GM21737 (cell line): ENCODE measurements around the gene LZTR1.

Experiments
- ATAC-seq: cut with Tn5 transposase; IDR thresholded peaks from one replicate; pipeline ENCODE4 v1.9.1; 2021; ENCODE audit warnings: mild to moderate bottlenecking, moderate library complexity; ENCODE audit not compliant: unreplicated experiment

The LZTR1 gene

GRCh38 chr22:20949698-20950183, 32.4 kb upstream of the LZTR1 start:
- no peak for ATAC-seq

- no peak for ATAC-seq
These were observed 30.8 kb upstream of the LZTR1 start for GRCh38 chr22:20951151-20951931.

GRCh38 chr22:20951932-20952380, 30.1 kb upstream of the LZTR1 start:
- no peak for ATAC-seq

GRCh38 chr22:20952544-20953341, 29.4 kb upstream of the LZTR1 start:
- ATAC-seq, result no peak

- ATAC-seq, result no peak
These were observed 28.8 kb upstream of the LZTR1 start for GRCh38 chr22:20953342-20953608.

DNA sequence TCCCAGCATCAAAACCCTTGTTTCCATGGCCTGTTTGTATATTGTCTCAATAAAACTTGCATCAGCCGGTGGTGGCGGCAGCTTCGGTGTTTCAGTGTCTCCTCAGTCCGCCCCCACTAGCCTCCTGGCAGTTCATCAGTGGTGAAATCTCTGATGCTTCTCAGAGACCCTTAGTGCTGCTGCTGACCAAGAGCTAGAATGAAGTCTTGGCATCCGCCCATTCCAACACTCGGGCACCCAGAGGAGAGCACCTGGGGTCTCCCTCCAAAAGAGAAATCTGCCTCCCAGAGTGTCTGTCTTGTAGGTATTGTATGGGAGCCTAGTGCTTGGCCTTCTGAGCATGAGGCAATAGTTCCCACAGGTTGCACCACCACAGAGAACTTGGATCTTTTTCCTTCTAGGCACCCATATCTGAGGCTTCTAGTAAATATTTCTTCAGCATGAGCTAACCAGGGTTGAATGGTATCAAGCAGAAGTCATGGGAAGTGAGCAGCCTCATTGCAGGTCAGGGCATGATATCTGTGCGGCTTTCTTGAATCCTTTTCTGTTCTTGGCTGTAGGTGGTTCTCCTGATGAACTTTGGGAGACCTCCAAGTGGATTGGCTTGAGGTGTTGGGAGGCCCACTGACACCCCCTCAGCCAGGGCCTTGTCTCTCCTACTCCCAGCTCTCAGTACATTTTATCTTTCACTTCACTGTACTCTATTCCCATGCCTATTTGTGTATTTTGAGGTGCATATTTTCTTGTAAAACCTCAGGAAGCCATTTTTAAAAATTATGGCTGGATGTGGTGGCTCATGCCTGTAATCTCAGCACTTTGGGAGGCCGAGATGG, 28.2 kb upstream of the LZTR1 start:
- no peak for ATAC-seq

DNA sequence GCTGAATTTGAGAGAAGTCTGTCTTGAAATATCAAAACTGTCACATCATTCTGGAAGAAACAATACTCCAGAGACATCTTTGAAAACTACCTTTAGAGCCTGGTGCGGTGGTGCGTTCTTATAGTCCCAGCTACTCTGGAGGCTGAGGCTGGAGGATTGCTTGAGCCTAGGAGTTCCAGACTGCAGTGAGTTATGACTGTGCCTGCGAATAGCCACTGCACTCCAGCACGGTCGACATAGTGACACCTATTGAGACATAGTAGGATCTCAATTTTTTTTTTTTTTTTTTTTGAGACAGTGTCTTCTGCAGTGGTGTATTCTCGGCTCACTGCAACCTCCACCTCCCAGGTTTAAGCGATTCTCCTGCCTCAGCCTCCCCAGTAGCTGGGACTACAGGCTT, 26.5 kb upstream of the LZTR1 start:
- no peak for ATAC-seq

DNA sequence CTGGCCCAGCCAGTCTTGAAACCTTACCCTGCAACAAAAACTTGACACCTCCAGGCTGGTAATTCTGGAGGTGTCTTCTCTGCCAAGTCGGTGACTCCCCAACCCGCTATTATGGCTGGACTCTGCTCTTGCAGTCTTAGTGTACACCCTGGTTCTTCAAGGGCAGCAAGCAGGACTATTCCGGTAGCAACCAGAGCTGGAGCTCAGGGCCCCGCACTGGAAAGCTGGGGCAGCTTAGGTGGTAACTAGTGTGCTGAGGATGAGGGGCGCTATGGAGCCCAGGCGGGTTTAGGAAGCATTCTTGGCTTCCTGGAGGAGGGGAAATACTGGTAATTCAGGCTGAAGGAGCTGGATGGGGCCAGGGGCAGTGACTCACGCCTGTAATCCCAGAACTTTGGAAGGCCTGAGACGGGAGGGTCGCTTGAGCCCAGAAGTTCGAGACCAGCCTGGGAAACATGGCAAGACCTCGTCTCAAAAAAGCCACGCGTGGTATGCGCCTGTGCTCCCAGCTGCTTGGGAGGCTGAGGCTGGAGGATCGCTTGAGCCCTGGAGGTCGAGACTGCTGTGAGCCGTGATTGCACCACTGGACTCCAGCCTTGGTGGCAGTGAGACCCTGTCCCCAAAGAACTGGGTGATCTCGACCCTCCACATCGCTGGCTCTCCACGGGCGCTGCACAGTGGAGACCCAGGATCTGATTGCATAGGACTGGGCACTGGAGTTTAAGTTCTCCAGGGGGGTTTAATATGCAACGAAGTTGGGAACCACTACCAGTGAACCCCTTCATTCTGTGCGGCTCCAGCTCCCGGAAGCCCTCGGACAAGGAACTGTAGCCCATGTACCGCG, 25.6 kb upstream of the LZTR1 start:
- ATAC-seq, result no peak

DNA sequence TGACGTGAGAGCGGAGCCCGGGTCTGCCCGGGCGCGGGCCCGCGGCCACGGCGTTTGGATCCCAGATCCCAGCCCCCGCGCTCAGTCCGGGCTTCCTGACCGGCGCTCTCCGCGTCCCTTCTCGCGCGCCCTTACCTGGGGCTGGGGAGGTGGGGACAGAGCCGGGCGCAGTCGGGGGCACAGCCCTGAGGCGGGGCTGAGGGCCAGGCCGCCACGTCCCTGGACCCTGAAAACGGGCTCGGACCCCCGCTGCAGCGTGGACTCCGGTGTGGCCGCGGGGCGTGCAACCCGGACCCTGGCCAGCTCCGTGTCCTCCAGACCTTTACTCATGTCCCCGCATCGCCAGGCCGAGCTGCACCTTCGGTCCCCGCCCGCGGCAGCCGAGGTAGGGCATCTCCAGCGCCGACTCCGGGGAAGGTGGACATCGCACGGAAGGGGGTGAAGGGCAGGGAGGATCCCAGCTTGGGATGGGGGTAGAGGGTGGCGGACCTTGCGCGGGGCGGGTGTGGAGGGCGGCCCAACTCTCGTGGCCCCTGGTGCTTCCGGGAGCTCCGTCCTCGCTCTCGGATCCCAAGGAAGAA, 24.9 kb upstream of the LZTR1 start:
- ATAC-seq, result no peak

DNA sequence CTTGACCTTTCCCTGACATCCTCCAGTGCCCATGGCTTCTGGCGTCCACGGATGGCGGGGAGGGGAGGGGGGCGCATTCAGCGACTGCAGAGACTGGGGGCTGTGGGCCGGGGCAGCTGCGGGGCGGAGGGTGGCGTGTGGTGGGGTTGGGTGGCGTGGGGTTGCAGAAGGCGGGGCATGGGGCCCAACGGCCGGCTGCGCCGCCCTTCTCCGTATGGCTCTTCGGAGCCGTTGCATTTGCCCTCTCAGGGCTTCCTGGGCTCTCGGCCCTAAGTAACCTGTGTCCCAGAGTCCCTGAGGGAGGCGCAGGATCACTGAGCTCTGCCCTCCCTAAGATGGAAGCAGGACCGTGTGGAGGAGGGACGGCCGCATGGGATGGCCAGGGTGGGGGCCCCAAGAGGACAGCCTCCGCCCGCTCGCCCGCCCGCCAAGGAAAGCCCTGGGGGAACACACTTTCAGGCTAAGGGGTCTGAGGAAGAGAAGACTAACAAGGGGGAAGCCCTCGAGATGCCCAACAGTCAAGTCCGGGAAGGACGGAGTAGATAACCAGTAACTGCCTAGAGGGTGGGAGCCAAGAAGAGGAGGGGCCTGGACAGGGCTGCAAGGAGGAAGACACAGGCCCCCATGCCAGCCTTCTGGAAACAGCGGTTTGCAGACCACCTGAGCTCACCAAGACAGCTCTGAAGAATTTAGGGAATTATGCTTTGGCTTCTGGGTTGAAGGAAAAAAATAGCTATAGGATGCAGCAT, 24.2 kb upstream of the LZTR1 start:
- no peak for ATAC-seq

- ATAC-seq, result no peak
These were observed 22.3 kb upstream of the LZTR1 start for GRCh38 chr22:20959578-20960461.

DNA sequence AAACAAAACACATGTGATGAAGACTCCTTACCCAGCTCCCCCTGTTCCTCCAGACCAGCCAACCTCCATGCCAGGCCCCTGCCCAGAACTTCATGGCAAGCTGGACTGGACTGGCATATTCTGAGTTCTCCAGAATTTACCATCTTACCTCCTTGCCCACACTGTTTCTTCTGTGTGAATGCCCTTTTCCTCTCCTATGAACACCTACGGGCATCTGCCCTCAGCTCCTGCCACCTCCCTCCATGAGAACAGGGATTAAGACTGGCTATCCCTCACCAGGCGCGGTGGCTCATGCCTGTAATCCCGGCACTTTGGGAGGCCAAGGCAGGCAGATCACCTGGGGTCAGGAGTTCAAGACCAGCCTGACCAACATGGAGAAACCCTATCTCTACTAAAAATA, 21.5 kb upstream of the LZTR1 start:
- no peak for ATAC-seq

DNA sequence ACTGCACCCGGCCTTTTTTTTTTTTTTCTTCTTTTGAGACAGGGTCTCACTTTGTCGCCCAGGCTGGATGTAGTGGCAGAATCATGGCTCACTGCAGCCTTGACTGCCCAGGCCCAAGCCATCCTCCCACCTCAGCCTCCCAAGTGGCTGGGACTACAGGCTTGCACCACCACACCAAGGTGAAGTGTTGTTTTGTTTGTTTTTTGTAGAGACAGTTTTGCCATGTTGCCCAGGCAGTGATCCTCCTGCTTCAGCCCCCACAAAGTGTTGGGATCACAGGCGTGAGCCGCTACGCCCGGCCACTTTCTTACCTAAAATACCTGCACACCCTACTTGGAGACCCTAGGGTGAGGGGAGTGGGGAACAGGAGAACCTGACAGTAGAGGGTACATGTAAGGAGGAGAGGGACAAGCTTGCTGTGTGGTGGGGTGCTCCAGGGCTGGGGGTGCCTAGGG, 19.6 kb upstream of the LZTR1 start:
- ATAC-seq, result no peak

DNA sequence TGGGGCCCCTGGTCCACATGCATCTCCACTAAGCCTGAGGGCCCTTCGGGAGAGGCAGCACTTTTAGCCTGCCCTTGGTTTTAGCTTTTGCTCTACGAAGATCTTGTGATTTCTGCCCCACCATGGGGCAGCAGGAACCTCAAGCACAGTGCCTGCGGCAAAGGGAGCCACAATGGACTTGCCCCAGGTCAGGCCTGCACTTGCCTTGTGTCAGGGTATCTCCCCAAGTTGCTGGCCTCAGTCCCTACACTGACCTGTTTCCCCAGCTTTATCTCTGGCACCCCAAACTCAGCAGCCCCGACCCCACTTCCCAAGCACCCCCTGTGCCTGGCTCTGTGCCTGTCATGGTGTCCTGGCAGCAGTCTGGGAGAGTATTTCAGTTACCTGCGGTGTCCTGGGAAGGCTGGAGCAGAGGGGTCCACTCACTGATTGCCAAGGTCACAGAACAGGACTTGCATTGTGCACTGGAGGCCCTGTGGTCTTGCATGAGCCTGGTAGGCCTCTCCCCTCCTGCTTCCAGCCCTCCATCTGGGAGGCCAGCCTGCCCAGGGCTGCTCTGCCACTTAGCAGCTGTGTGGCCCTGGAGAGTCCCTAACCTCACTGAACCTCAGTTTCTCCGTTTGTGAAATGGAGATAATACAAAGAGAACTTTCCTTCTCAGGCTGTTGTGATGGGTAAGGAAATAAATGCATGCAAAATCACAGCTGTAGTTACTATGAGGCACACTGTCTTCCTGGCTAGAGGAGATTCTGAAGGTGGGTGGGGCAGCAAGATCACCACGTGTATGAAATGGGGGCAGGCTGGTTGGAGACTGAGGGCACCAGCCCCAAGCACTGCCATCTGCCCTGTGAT, 18.7 kb upstream of the LZTR1 start:
- ATAC-seq, result no peak

DNA sequence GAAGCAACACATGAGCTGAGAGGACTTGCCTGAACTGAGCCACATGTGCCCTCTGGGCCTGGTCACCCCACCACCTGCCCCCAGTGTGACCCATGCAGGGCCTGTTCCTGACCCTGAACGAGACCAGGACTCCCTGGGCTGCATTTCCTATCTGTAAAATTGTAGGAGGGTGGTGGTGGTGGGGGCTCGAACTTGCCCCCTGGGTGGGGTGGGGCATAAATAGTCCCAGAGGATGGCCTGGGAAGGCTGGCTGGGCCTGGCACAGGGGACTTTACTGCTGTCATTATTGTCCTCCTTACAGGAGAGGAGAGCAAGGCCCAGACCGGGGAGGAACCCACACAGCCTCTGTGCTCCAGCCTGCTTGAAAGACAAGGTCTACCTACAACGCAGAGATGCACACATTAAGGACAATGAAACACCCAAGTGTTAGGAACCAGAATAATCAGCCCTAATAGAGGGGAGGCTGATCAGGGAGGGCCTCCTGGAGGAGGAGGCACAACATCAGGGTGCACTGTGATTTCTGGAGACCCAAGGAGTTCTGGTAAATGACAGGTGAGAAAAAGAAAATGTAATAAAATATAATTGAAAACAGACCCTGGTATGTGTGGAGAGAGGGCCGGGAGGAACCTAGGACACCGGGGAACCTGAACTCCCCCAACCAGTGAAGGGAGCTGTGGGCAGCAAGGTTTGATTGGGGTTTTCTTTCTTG, 17.9 kb upstream of the LZTR1 start:
- no peak for ATAC-seq

DNA sequence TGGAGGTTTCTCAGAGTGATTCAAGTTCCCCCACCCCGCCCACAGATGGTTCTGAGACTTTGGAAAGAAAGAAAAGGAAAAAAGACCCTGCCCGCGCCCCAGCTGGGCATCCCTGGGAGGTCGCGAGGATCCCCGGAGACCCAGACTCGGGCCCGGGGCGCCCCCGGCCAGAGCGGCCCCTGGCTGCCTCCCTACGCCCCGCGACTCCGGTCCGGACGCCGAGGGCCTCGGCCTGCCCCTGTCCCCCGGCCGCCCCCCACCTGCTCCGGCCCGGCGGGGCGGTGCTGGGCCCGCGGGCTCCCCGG, 17.3 kb upstream of the LZTR1 start:
- no peak for ATAC-seq
